ENCODE data around the gene ILDR1.
"Not testable (repeated sequence)": the region's sequence is repeated elsewhere in the genome, so short reads cannot be mapped to it uniquely, and the experiment has no call there.

Gene ILDR1

DNA sequence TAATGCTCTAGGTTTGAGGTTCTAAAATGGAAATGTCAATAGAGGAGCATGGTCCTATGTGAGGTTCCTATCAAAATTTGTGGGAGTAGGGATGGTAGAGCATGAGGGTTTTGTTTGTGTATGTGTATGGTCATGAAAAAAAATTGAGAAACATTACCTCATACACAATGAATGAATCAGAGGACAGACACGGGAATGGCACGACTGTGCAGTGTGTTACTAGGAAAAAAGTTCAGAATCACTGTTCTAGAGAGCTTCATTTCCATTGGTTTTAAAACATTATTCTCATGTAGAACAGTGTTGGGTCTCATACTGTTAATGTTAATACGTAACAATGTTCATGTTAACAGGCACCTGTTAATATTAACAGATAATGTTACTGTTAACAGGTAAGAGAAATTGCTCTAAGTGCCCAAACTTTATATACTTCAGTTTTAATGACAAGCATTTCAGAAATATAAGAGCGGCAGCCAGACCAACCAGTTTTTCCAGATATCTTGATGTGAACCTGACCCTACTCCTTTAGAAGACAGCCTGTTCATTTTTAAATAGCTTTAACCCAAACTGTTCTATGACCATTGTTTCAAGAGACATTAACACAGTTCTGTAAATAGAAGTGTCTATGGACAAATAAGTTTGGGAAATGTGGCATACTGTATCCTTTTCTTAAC, 79.8 kb downstream of the ILDR1 start:
- peak; percentile 10 for DNase-seq

DNA sequence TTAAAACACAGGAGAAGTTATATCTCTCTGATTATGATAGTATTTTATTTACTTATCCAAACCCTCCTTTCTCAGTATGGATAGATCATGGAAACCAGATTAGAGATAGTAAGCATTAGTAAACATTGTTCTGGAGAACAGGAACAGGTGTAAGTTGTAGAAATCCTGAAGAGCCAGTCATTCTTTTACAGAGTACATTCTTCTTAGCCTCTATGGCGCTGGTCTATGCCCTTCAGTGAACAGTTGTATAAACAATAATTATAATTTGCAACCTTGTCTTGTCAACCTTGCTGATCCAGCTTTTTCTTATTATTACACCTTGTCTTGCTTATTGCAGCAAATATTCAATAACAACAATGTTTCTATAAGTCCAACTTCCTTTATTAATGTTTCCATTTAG, 80.5 kb downstream of the ILDR1 start:
- no peak for DNase-seq

DNA sequence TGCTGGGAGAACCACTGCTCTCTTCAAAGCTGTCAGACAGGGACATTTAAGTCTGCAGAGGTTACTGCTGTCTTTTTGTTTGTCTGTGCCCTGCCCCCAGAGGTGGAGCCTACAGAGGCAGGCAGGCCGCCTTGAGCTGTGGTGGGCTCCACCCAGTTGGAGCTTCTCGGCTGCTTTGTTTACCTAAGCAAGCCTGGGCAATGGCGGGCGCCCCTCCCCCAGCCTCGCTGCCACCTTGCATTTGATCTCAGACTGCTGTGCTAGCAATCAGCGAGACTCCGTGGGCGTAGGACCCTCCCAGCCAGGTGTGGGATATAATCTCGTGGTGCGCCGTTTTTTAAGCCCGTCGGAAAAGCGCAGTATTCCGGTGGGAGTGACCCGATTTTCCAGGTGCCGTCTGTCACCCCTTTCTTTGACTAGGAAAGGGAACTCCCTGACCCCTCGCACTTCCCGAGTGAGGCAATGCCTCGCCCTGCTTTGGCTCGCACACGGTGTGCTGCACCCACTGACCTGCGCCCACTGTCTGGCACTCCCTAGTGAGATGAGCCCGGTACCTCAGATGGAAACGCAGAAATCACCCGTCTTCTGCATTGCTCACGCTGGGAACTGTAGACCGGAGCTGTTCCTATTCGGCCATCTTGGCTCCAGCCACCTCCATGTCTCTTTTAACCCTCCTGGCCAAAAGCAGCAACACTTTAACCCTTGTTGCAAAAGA, 83.7 kb downstream of the ILDR1 start:
- not testable (repeated sequence) for DNase-seq

All from right kidney (tissue), 1 donor.